CD8-positive, alpha-beta memory T cell (primary cell): ENCODE data around the gene ZNF219. TPM values are rescaled to one million over a fixed set of nuclear protein-coding genes. Genes with fewer than 3 reads are reported as not detected.

ENCODE experiments used
- CTCF ChIA-PET: fragments of 350-600 bp; sonication (Branson Sonifier 250); formaldehyde crosslinking; loops from one replicate; lab custom pipeline; 2021; ENCODE audit warnings: antibody characterized with exemption; lab: Charles Lee
- POLR2A ChIA-PET: fragments of 350-600 bp; sonication (Branson Sonifier 250); formaldehyde crosslinking; loops from one replicate; lab custom pipeline; 2021; ENCODE audit warnings: antibody characterized with exemption; lab: Charles Lee
- DNase-seq, 5 donors: peaks; one replicate each; pipeline versions ENCODE4 v3.0.0 to v3.0.0-alpha.2; 2020 to 2022; ENCODE audit warnings: mixed read lengths in 1 of 5
- H3K27ac ChIP-seq: one replicate; pipeline ENCODE4 v1.7.0; 2013; ENCODE audit warnings: low read depth, mild to moderate bottlenecking, low read length, moderate library complexity
- H3K27me3 ChIP-seq: 2 replicates; pipeline ENCODE4 v1.7.0; 2013; ENCODE audit warnings: low read length, mild to moderate bottlenecking; ENCODE audit not compliant: insufficient read depth, poor library complexity, severe bottlenecking
- H3K36me3 ChIP-seq: 2 replicates; pipeline ENCODE4 v1.7.0; 2013; ENCODE audit warnings: mild to moderate bottlenecking, low read length, moderate library complexity; ENCODE audit not compliant: insufficient read depth
- H3K4me1 ChIP-seq: 2 replicates; pipeline ENCODE4 v1.7.0; 2013; ENCODE audit warnings: mild to moderate bottlenecking, low read length, moderate library complexity; ENCODE audit not compliant: insufficient read depth
- H3K4me3 ChIP-seq: 2 replicates; pipeline ENCODE4 v1.7.0; 2013; ENCODE audit warnings: mild to moderate bottlenecking, low read length
- H3K9me3 ChIP-seq: 2 replicates; pipeline ENCODE4 v1.7.0; 2013; ENCODE audit warnings: mild to moderate bottlenecking, low read length
- H3K27ac Mint-ChIP-seq, 8 donors: one replicate each; pipeline ENCODE4 v1.8.0; 2020 to 2021; ENCODE audit warnings: mixed read lengths in 8 of 8, mild to moderate bottlenecking in 6 of 8, inconsistent platforms in 3 of 8, moderate library complexity in 3 of 8
- H3K27me3 Mint-ChIP-seq, 2 donors: one replicate each; pipeline ENCODE4 v1.8.0; 2020 to 2021; ENCODE audit warnings: mixed read lengths in 2 of 2, mild to moderate bottlenecking in 1 of 2, moderate library complexity in 1 of 2
- H3K36me3 Mint-ChIP-seq, 3 donors: one replicate each; pipeline ENCODE4 v1.8.0; 2020 to 2021; ENCODE audit warnings: mixed read lengths in 3 of 3, inconsistent platforms in 1 of 3, mild to moderate bottlenecking in 1 of 3
- H3K4me1 Mint-ChIP-seq, 3 donors: one replicate each; pipeline ENCODE4 v1.8.0; 2020 to 2021; ENCODE audit warnings: mixed read lengths in 3 of 3, inconsistent platforms in 1 of 3, mild to moderate bottlenecking in 1 of 3
- H3K4me3 Mint-ChIP-seq, 7 donors: one replicate each; pipeline ENCODE4 v1.8.0; 2020 to 2021; ENCODE audit warnings: mixed read lengths in 7 of 7, mild to moderate bottlenecking in 6 of 7, moderate library complexity in 4 of 7, inconsistent platforms in 2 of 7
- H3K9me3 Mint-ChIP-seq, 5 donors: one replicate each; pipeline ENCODE4 v1.8.0; 2020 to 2022; ENCODE audit warnings: mixed read lengths in 5 of 5, mild to moderate bottlenecking in 3 of 5, moderate library complexity in 2 of 5, inconsistent platforms in 1 of 5
- polyA plus RNA-seq: library from polyadenylated mRNA; unstranded; fragments of 300-500 nt; fragmentation: Illumina TruSeq; gene quantifications from one replicate; pipeline ENCODE4 v1.2.3, GENCODE V29; 2021
- total RNA-seq, 2 experiments: library from RNA; stranded (reverse); gene quantifications; one replicate each; pipeline ENCODE4 v1.2.3, GENCODE V29; 2021

Gene ZNF219
- total and polyA plus RNA-seq, 3 experiments from 2014 or later, result 1.3 to 8.2 (median 7.0) TPM

DNA sequence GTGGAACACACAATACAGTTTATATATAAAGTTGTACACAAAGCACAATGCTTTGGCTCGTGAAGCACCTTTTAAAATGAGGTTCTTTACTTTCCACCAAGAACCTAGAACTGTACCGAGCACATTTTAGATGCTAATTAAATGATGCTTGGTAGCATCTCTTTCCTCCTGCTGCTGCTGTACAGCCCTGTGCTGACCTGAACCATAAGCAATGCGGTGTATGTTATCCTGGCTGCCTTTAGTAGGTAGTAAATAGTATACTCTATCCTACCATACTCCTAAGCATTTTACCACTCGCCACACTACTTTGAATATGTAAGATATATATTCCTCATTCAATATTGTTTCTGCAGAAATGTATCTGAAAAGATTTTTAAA lies 43.7 kb downstream of the ZNF219 start:
- no peak overlapping the region for H3K4me3 Mint-ChIP-seq

DNA sequence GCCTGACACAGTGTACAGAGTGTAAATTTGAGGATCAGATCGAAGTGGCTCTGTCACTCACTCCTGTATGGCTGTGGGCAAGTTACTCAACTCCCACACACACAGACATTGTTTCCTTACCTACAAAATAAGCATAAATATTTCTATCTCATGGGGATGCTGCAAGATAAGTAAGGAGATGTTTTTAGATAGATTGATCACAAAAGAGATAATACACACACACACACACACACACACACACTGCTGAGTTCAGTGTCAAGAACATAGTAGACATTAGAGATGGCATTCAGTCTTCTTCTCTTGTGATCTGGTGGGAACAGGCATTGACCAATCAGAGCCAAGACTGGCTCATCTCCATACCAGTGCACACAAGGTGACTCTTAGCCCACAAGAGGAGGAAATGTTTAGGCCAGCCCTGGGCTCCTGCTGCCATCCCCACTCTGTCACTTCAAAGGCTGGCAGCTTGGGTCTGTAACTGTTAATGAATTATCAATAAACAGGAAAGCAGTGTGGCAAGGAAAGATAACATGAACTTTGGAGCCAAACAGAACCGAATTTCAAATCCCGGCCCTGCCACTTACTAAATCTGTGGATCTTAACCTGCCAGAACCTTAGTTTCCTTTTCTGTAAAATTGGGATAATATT lies 44.2 kb downstream of the ZNF219 start:
- no peak for DNase-seq
- no peaks in the 10 kb centered on the region for H3K9me3 Mint-ChIP-seq
- Histone ChIP-seq H3K4me3 (no peak overlapping the region), H3K27me3 (no peaks in the 10 kb centered on the region), H3K27ac (no peak overlapping the region), H3K4me1 (no peaks in the 10 kb centered on the region), H3K9me3 (no peaks in the 10 kb centered on the region), H3K36me3 (no peaks in the 10 kb centered on the region)
- H3K4me3 Mint-ChIP-seq, result no peak overlapping the region
- ChIA-PET CTCF (interaction anchor here (1.1 kb wide), 1 partner anchor 40 kb away, joined by 4 read pairs; no protein-coding TSS in a partner anchor), POLR2A (no interaction called here)
- no peaks in the 10 kb centered on the region for H3K36me3 Mint-ChIP-seq
- no peak overlapping the region for H3K27ac Mint-ChIP-seq
- no peaks in the 10 kb centered on the region for H3K4me1 Mint-ChIP-seq
- H3K27me3 Mint-ChIP-seq, result peaks cover 5 to 21% of the 10 kb centered on the region in 2 donors

More for the DNA sequence above, 43.7 kb downstream of the ZNF219 start:
- H3K36me3 ChIP-seq, result no peaks in the 10 kb centered on the region
- no peaks in the 10 kb centered on the region for H3K4me1 Mint-ChIP-seq
- ChIA-PET POLR2A (no interaction called here), CTCF (no interaction called here)
- no peaks in the 10 kb centered on the region for H3K9me3 Mint-ChIP-seq
- H3K4me3 ChIP-seq, result no peak overlapping the region
- H3K27ac Mint-ChIP-seq, result no peak overlapping the region
- no peaks in the 10 kb centered on the region for H3K4me1 ChIP-seq
- H3K27me3 ChIP-seq, result no peaks in the 10 kb centered on the region
- no peaks in the 10 kb centered on the region for H3K9me3 ChIP-seq
- H3K36me3 Mint-ChIP-seq, result no peaks in the 10 kb centered on the region
- no peak overlapping the region for H3K27ac ChIP-seq
- DNase-seq, result no peak
- peaks cover 5 to 19% of the 10 kb centered on the region in 2 donors for H3K27me3 Mint-ChIP-seq

DNA sequence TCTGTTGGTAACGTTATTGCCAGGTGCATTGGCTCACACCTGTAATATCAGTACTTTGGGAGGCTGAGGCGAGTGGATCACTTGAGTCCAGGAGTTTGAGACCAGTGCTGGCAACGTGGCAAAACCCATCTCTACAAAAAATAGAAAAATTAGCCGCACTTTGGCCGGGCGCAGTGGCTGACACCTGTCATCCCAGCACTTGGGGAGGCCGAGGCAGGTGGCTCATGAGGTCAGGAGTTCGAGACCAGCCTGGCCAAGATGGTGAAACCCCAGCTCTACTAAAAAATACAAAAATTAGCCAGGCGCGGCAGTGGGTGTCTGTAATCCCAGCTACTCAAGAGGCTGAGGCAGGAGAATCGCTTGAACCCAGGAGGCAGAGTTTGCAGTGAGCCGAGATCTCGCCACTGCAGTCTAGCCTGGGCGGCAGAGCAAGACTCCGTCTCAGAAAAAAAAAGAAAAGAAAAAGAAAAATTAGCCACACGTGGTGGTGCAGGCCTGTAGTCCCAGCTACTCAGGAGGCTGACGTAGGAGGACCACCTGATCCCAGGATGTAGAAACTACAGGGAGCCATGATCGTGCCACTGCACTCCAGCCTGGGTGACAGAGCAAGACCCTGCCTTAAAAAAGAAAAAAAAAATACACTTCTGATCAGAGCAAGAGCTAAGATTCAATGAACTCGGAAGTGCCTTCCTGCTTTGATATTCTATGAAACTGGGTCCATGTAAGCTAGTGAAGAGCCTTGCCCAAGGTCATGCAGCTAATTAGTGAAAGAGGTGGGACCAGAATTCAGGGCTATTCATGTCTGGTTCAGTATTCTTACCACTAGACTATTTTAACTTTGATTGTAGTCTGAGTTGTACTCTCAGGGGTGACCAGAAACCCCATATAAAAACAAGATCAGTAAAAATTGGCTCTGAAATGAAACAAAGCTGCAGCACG lies 45.0 kb downstream of the ZNF219 start:
- H3K4me1 Mint-ChIP-seq, result no peaks in the 10 kb centered on the region
- Histone ChIP-seq H3K9me3 (no peaks in the 10 kb centered on the region), H3K27ac (no peak overlapping the region), H3K36me3 (no peaks in the 10 kb centered on the region), H3K4me3 (no peak overlapping the region), H3K27me3 (no peaks in the 10 kb centered on the region), H3K4me1 (no peaks in the 10 kb centered on the region)
- ChIA-PET CTCF (interaction anchor here (1.1 kb wide), 1 partner anchor 39 kb away, joined by 4 read pairs; no protein-coding TSS in a partner anchor), POLR2A (no interaction called here)
- H3K27me3 Mint-ChIP-seq, result peaks cover 4 to 25% of the 10 kb centered on the region in 2 donors
- H3K9me3 Mint-ChIP-seq, result no peaks in the 10 kb centered on the region
- H3K27ac Mint-ChIP-seq, result no peak overlapping the region
- no peaks in the 10 kb centered on the region for H3K36me3 Mint-ChIP-seq
- H3K4me3 Mint-ChIP-seq, result no peak overlapping the region
- no peak for DNase-seq

DNA sequence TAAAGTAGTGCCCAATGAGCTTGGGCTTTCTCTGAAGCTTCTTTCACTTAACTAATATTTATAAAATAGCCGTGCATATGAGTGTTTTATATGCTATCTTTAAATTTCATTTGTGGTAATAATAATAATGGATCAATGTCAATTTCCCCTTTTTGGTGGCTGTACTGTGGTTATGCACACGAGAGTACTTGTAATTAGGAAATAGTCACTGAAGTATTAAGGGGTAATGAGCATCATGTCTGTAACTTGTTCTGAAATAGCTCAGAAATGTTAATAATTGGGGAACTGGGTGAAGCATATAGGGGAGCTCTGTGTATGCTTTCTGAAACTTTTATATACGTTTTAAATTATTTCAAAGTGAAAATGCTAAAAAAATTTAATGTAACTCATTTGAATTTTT lies 47.9 kb downstream of the ZNF219 start:
- H3K27ac Mint-ChIP-seq, result no peak overlapping the region
- POLR2A ChIA-PET, result no interaction called here
- Histone ChIP-seq H3K27me3 (no peaks in the 10 kb centered on the region), H3K36me3 (no peaks in the 10 kb centered on the region), H3K27ac (no peak overlapping the region), H3K4me1 (no peaks in the 10 kb centered on the region), H3K4me3 (no peak overlapping the region), H3K9me3 (no peaks in the 10 kb centered on the region)
- H3K36me3 Mint-ChIP-seq, result no peaks in the 10 kb centered on the region
- CTCF ChIA-PET, result interaction anchor here (1.2 to 2.2 kb wide), 2 partner anchors 33 to 36 kb away, joined by 3 to 8 read pairs; no protein-coding TSS in a partner anchor
- DNase-seq, result no peak
- H3K9me3 Mint-ChIP-seq, result no peaks in the 10 kb centered on the region
- H3K4me1 Mint-ChIP-seq, result no peaks in the 10 kb centered on the region
- H3K27me3 Mint-ChIP-seq, result peaks cover 8 to 35% of the 10 kb centered on the region in 2 donors
- H3K4me3 Mint-ChIP-seq, result no peak overlapping the region

DNA sequence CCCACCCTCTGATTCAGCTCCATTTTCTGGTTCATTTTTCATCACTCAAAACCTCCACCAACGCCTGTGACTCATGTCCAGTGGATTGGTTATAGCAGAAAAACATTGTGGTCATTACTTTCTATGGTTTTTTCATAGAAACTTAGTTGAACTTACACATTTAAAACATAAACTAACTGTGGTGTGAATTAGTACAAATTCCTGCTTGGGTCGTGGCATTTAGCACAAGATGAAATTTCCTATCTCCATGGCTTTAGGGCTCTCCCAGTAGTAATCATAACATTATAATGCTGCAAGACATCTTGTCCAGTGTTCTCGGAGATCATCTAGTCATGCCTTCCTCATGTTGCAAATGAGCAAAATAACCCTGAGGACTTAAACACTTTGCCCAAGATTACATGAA lies 49.2 kb downstream of the ZNF219 start:
- Mint-ChIP-seq H3K4me1 (peaks cover 4 to 8% (median 6%) of the 10 kb centered on the region in 3 donors), H3K27ac (no peak overlapping the region), H3K4me3 (no peak overlapping the region), H3K27me3 (peaks cover 8 to 47% of the 10 kb centered on the region in 2 donors), H3K36me3 (no peaks in the 10 kb centered on the region), H3K9me3 (no peaks in the 10 kb centered on the region)
- Histone ChIP-seq H3K36me3 (no peaks in the 10 kb centered on the region), H3K4me3 (no peak overlapping the region), H3K27me3 (no peaks in the 10 kb centered on the region), H3K27ac (no peak overlapping the region), H3K4me1 (peaks cover 3% of the 10 kb centered on the region), H3K9me3 (no peaks in the 10 kb centered on the region)
- ChIA-PET POLR2A (no interaction called here), CTCF (interaction anchor here (2.5 to 2.7 kb wide), 2 partner anchors 34 to 43 kb away, joined by 8 to 18 read pairs; no protein-coding TSS in a partner anchor)
- DNase-seq, result no peak

DNA sequence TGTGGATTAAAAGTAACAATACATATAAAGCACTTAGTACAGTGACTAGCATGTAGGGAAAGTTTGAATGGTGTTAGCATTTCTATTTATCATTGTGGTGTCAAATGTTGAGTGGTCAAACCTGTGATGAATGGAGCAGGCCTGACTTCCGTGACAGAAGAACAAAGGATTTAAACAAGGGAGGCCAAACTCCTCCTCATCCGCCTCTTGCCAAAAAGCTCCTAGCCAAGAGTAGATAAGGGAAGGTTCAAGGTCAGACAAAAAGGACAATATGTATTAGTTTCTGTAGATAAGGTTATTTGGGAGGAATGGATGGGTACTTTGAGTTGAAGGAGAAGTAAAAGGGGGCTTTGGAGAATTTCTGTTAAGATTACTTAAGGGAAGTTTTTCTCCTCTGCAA lies 49.8 kb downstream of the ZNF219 start:
- peaks cover 6 to 11% (median 9%) of the 10 kb centered on the region in 3 donors for H3K4me1 Mint-ChIP-seq
- H3K4me3 Mint-ChIP-seq, result no peak overlapping the region
- Histone ChIP-seq H3K27ac (no peak overlapping the region), H3K4me3 (no peak overlapping the region), H3K36me3 (no peaks in the 10 kb centered on the region), H3K9me3 (no peaks in the 10 kb centered on the region), H3K27me3 (no peaks in the 10 kb centered on the region), H3K4me1 (peaks cover 6% of the 10 kb centered on the region)
- DNase-seq, result no peak
- H3K9me3 Mint-ChIP-seq, result no peaks in the 10 kb centered on the region
- no peaks in the 10 kb centered on the region for H3K36me3 Mint-ChIP-seq
- no peak overlapping the region for H3K27ac Mint-ChIP-seq
- POLR2A ChIA-PET, result no interaction called here
- H3K27me3 Mint-ChIP-seq, result peaks cover 11 to 47% of the 10 kb centered on the region in 2 donors
- CTCF ChIA-PET, result interaction anchor here (2.5 to 2.7 kb wide), 2 partner anchors 33 to 44 kb away, joined by 8 to 18 read pairs; no protein-coding TSS in a partner anchor

DNA sequence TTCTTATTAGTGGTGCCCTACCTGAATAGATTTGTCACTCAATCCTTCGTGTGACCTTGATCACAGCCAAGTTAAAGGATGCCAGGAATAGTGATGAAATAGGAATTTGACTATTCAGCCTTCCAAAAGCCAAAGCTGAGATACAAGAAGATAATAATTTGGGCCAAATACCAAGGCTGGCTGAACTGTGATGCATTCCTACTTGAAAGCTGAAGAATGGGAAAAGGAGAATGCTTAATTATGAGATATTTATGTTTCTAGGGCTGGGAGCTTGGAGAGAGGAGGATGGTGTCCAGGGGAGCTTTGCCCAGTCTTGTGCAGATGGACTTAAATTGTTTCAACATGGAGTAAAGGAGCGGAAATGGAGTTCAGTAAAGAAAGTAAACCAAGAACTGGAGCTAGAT lies 51.1 kb downstream of the ZNF219 start:
- POLR2A ChIA-PET, result no interaction called here
- CTCF ChIA-PET, result interaction anchor here (0.9 to 2.7 kb wide), 5 partner anchors 32 to 190 kb away, joined by 3 to 18 read pairs (median 8); no protein-coding TSS in a partner anchor
- Mint-ChIP-seq H3K27me3 (peaks cover 15 to 52% of the 10 kb centered on the region in 2 donors), H3K4me1 (peaks cover 6 to 11% (median 9%) of the 10 kb centered on the region in 3 donors), H3K36me3 (no peaks in the 10 kb centered on the region), H3K9me3 (no peaks in the 10 kb centered on the region), H3K27ac (no peak overlapping the region), H3K4me3 (no peak overlapping the region)
- Histone ChIP-seq H3K36me3 (no peaks in the 10 kb centered on the region), H3K4me3 (no peak overlapping the region), H3K27ac (no peak overlapping the region), H3K4me1 (peaks cover 6% of the 10 kb centered on the region), H3K9me3 (no peaks in the 10 kb centered on the region), H3K27me3 (no peaks in the 10 kb centered on the region)
- DNase-seq, result no peak
